K562 (cell line): ENCODE measurements around the gene PTPRE. TPM values are rescaled to one million over a fixed set of nuclear protein-coding genes. Genes with fewer than 3 reads are reported as not detected.

ENCODE experiments used
- ATAC-seq: fragments of 200-7000 bp; cut with Tn5 transposase; 3 replicates; pipeline ENCODE4 v1.9.1; 2020; ENCODE audit warnings: moderate library complexity
- BruUV-seq: library from RNA; stranded (reverse); fragments of 400-500 nt; replicated peaks from 2 replicates; lab custom pipeline; 2021; lab: Mats Ljungman, UMichigan
- CTCF ChIA-PET: fragments of 300-600 bp; formaldehyde crosslinking; extraction: SDS; loops from one replicate; lab custom pipeline; 2021; ENCODE audit warnings: low intra/inter-chr PET ratio; lab: Yijun Ruan, JAX
- POLR2A ChIA-PET: fragments of 300-600, 350-650 bp; sonication (Branson Sonifier 250); formaldehyde crosslinking; extraction: SDS; loops from one replicate; lab custom pipeline; 2021; ENCODE audit warnings: antibody characterized with exemption, inconsistent platforms; lab: Yijun Ruan, JAX
- DNase-seq, 4 experiments: peaks; one replicate each; pipeline versions ENCODE4 v3.0.0 to v3.0.0-alpha.2; 2011 to 2018; ENCODE audit warnings: low spot score in 3 of 4, mixed read lengths in 3 of 4; ENCODE audit errors: extremely low read depth in 1 of 4
- FAIRE-seq: peaks from 2 replicates; lab custom pipeline; 2011; peaks lifted over from hg19 to GRCh38; lab: Jason Lieb, UNC
- H2AFZ ChIP-seq: 2 replicates; pipeline ENCODE4 v1.6.0; 2011; ENCODE audit warnings: low read depth, low read length, control low read depth, inconsistent platforms
- H3K27ac ChIP-seq: fragments of 200-600 bp; 3 replicates; pipeline ENCODE4 v1.8.0; 2011; ENCODE audit warnings: low read depth, mild to moderate bottlenecking, control low read depth, inconsistent platforms, low read length, moderate library complexity, mixed read lengths; ENCODE audit errors: extremely low read depth
- H3K27me3 ChIP-seq, 2 experiments: fragments of 300-600 bp in 1 of 2; 2 replicates in 1 of 2; 3 replicates in 1 of 2; pipeline versions ENCODE4 v1.6.0 to v1.8.0; 2011; ENCODE audit warnings: inconsistent platforms in 2 of 2, low read length in 2 of 2, mild to moderate bottlenecking in 1 of 2, mixed read lengths in 1 of 2, moderate library complexity in 1 of 2; ENCODE audit not compliant: control insufficient read depth in 2 of 2, insufficient read depth in 2 of 2
- H3K36me3 ChIP-seq: fragments of 300-600 bp; 3 replicates; pipeline ENCODE4 v1.8.0; 2011; ENCODE audit warnings: mild to moderate bottlenecking, low read length, inconsistent platforms; ENCODE audit not compliant: control insufficient read depth, insufficient read depth
- H3K4me1 ChIP-seq, 2 experiments: fragments of 200-600 bp in 1 of 2; replicated peaks in 1 of 2; 2 replicates in 1 of 2; 3 replicates in 1 of 2; pipeline versions ENCODE4 v1.5.1 to v1.8.0; 2011; ENCODE audit warnings: inconsistent platforms in 2 of 2, low read length in 2 of 2, mild to moderate bottlenecking in 1 of 2, mixed read lengths in 1 of 2, moderate library complexity in 1 of 2; ENCODE audit not compliant: control insufficient read depth in 2 of 2, insufficient read depth in 2 of 2
- H3K4me2 ChIP-seq: 2 replicates; pipeline ENCODE4 v1.6.1; 2011; ENCODE audit warnings: low read length, control low read depth, inconsistent platforms, mixed read lengths; ENCODE audit not compliant: insufficient read depth
- H3K4me3 ChIP-seq: fragments of 200-600 bp; sonication (generic), shearing (Covaris generic); 2 replicates; pipeline ENCODE4 v1.5.1; 2016; ENCODE audit warnings: control low read depth, inconsistent platforms
- H3K79me2 ChIP-seq: fragments of 200-600 bp; 3 replicates; pipeline ENCODE4 v1.8.0; 2011; ENCODE audit warnings: low read length, inconsistent platforms; ENCODE audit not compliant: control insufficient read depth, insufficient read depth
- H3K9ac ChIP-seq, 2 experiments: 2 replicates each; pipeline versions ENCODE4 v1.6.0 to v1.6.1; 2011; ENCODE audit warnings: low read depth in 2 of 2, low read length in 2 of 2, control low read depth in 1 of 2, inconsistent platforms in 1 of 2, mild to moderate bottlenecking in 1 of 2, mixed read lengths in 1 of 2; ENCODE audit not compliant: insufficient read depth in 1 of 2
- H3K9me1 ChIP-seq: one replicate; pipeline ENCODE4 v1.6.0; 2011; ENCODE audit warnings: inconsistent platforms, mild to moderate bottlenecking, low read length, moderate library complexity; ENCODE audit not compliant: control insufficient read depth, insufficient read depth
- H3K9me3 ChIP-seq: replicated peaks from 2 replicates; pipeline ENCODE4 v1.5.1; 2011; ENCODE audit warnings: low read depth, low read length, inconsistent platforms; ENCODE audit not compliant: control insufficient read depth, insufficient read depth
- H4K20me1 ChIP-seq: replicated peaks from 2 replicates; pipeline ENCODE4 v1.6.1; 2011; ENCODE audit warnings: low read length, inconsistent platforms, mixed read lengths; ENCODE audit not compliant: control insufficient read depth, insufficient read depth
- GABPA ChIP-seq: fragments of 200-800 bp; sonication (Bioruptor generic); conservative IDR thresholded peaks from 2 replicates; pipeline ENCODE4 v1.6.1; 2016; ENCODE audit warnings: low read depth, missing genetic modification characterization, missing compliant biosample characterization
- GTF2A2 ChIP-seq: IDR thresholded peaks from 2 replicates; pipeline ENCODE4 v1.6.1; 2016; ENCODE audit warnings: mild to moderate bottlenecking, missing genetic modification characterization, missing compliant biosample characterization
- MBD2 ChIP-seq: sonication (generic); IDR thresholded peaks from 2 replicates; pipeline ENCODE4 v1.6.1; 2016; ENCODE audit warnings: low read depth, borderline replicate concordance
- MEIS2 ChIP-seq: fragments of 450-650 bp; IDR thresholded peaks from 2 replicates; pipeline ENCODE4 v1.6.1; 2014; ENCODE audit warnings: mild to moderate bottlenecking; ENCODE audit not compliant: partially characterized antibody
- NCOA2 ChIP-seq, 2 experiments: fragments of 450-650 bp; IDR thresholded peaks; 2 replicates each; pipeline ENCODE4 v1.6.1; 2018; ENCODE audit warnings: mild to moderate bottlenecking in 2 of 2, moderate library complexity in 1 of 2; ENCODE audit not compliant: partially characterized antibody in 2 of 2
- SMC3 ChIP-seq: conservative IDR thresholded peaks from 2 replicates; pipeline ENCODE4 v1.6.1; 2011; ENCODE audit warnings: low read depth, low read length, improper control_type of control experiment; ENCODE audit not compliant: insufficient read depth
- SRSF1 ChIP-seq: fragments of 200-400 bp; formaldehyde crosslinking; IDR thresholded peaks from 2 replicates; pipeline ENCODE4 v1.6.1; 2017; ENCODE audit warnings: mild to moderate bottlenecking, low read depth, low read length, moderate library complexity
- TCF3 ChIP-seq: sonication (generic); formaldehyde crosslinking; IDR thresholded peaks from 2 replicates; pipeline ENCODE4 v1.4.0; 2020; ENCODE audit warnings: mild to moderate bottlenecking, missing genetic modification reagents
- TGIF2 ChIP-seq: sonication (generic); formaldehyde crosslinking; IDR thresholded peaks from 2 replicates; pipeline ENCODE4 v1.8.1; 2022; ENCODE audit warnings: mild to moderate bottlenecking, missing genetic modification reagents, moderate library complexity
- ZC3H8 ChIP-seq: fragments of 450-650 bp; IDR thresholded peaks from 2 replicates; pipeline ENCODE4 v1.6.1; 2017
- ZKSCAN8 ChIP-seq: fragments of 200-800 bp; sonication (Bioruptor generic); IDR thresholded peaks from 2 replicates; pipeline ENCODE4 v1.6.1; 2016; ENCODE audit warnings: missing genetic modification characterization, missing compliant biosample characterization
- ZNF445 ChIP-seq: fragments of 250-450 bp; sonication (Bioruptor Pico); IDR thresholded peaks from 2 replicates; pipeline ENCODE4 v1.4.0; 2020; ENCODE audit warnings: low read depth, mild to moderate bottlenecking, moderate library complexity
- WGBS: fragments of 100-300 bp; shearing (Covaris generic); methylation state at CpG from one replicate; pipeline ENCODE4 v1.1.6; 2016; ENCODE audit warnings: low coverage, mixed read lengths; ENCODE audit not compliant: insufficient coverage; ENCODE audit errors: missing lambda C conversion rate; 5-methylcytosine and 5-hydroxymethylcytosine counted together
- in situ Hi-C: fragments of 300-500 bp; cut with MboI; formaldehyde crosslinking; loops from 4 replicates; pipeline ENCODE4 v1.15.0; 2018; ENCODE audit warnings: inconsistent platforms, mixed read lengths
- intact Hi-C: fragments of 100-400 bp; cut with micrococcal nuclease; formaldehyde crosslinking; loops from 2 replicates; pipeline ENCODE4 v1.14.2; 2022
- polyA plus RNA-seq, 8 experiments: library from polyadenylated mRNA; depleted of rRNA in 4 of 8; stranded (reverse) in 5 of 8; unstranded in 3 of 8; fragments of >200 nt; fragmentation: Nextera tagmentation in 2 of 8; fragmentation: Illumina TruSeq in 1 of 8; extraction: Ambion mirVana in 2 of 8; extraction: Trizol in 1 of 8; gene quantifications; 2 replicates each; pipeline versions ENCODE4 v1.2.1 to v1.2.3, GENCODE V29; 2011 to 2014; ENCODE audit warnings: inconsistent platforms in 1 of 8, missing spikeins in 1 of 8
- total RNA-seq, 7 experiments: library from RNA; depleted of rRNA in 6 of 7; stranded (reverse); fragments of >200 nt in 6 of 7; fragmentation: Illumina TruSeq in 2 of 7; extraction: Trizol in 2 of 7; gene quantifications; 2 replicates each; pipeline versions ENCODE4 v1.2.1 to v1.2.3, GENCODE V29; 2011 to 2021; ENCODE audit warnings: low replicate concordance in 1 of 7
- TF ChIP-seq, protein P1 (sequence below): fragments of 450-650 bp; formaldehyde crosslinking; IDR thresholded peaks from 2 replicates; pipeline ENCODE4 v1.4.0; 2020; ENCODE audit warnings: mild to moderate bottlenecking
- TF ChIP-seq, protein P2 (sequence below): fragments of 450-650 bp; formaldehyde crosslinking; IDR thresholded peaks from 2 replicates; pipeline ENCODE4 v1.4.0; 2022; ENCODE audit warnings: missing genetic modification characterization

Gene PTPRE
- total and polyA plus RNA-seq, 9 of the 15 experiments (the other 6 are each of a cell fraction or from before 2014, with no cell fraction given) = 0.01 to 0.13 (median 0.04) TPM; not detected in 4

DNA sequence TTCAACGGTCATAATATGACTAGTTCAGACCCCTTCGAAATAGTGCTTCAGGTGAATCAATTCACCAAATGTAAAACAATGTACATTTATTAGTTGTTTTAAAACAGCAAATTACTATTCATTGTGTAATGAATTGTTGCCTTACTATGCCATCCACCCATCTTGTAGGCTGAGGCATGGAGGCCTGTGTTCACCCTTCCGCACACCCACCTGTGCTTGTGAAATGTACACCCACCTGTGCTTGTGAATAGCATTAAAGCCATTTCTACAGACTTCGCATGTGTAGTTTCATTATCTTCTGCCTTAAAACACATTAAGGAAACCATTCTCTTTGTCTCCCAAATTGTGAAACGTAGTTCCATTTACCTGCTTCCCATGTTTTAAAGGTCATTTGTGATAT lies 31.0 kb upstream of the PTPRE start:
- no peaks in the 10 kb centered on the region for H3K4me1 ChIP-seq
- no peak overlapping the region for H3K27ac ChIP-seq
- no peak overlapping the region for H3K9ac ChIP-seq
- DNase-seq (no peak), ATAC-seq (no peak), FAIRE-seq (no peak)
- no peak overlapping the region for H3K4me3 ChIP-seq
- CTCF ChIA-PET = no interaction called here
- no peaks in the 10 kb centered on the region for H3K9me1 ChIP-seq
- BruUV-seq = no TSS peak
- no peak for TF ChIP-seq GTF2A2 (tag)
- TF ChIP-seq ZC3H8 = no peak
- no peaks in the 10 kb centered on the region for H3K9me3 ChIP-seq
- peaks cover 0 to 13% of the 10 kb centered on the region in 2 experiments; a peak in 2 of 5 replicates for H3K27me3 ChIP-seq
- H3K36me3 ChIP-seq = no peaks in the 10 kb centered on the region
- no peaks in the 10 kb centered on the region for H3K79me2 ChIP-seq
- in situ Hi-C loops = no loop called here
- intact Hi-C loops = no loop called here
- H4K20me1 ChIP-seq = no peaks in the 10 kb centered on the region
- WGBS = 4% methylated on average over 5 of the region's 5 CpGs
- no peak overlapping the region for H2AFZ ChIP-seq
- POLR2A ChIA-PET = no interaction called here
- no peak overlapping the region for H3K4me2 ChIP-seq

DNA sequence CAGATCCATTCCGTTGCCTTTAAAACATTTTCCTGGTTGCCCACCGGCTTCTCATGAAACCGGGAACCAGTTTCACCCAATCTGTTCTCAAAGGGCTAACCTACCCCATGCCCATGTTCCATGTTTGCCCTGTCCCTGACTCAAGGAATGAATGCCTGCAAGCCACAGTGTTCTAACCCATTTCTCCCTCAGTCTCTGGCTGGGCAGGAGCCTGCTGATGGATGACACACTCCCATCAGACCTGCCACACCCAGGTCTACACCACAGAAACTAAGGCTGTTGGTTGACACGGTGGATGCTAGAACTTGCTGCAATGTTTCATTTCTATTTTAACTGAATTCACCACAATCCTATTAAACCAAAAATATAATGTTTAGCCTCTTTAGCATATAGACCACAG lies 29.8 kb upstream of the PTPRE start:
- DNase-seq (no peak), FAIRE-seq (no peak), ATAC-seq (no peak)
- Histone ChIP-seq H3K4me1 (no peaks in the 10 kb centered on the region), H2AFZ (no peak overlapping the region), H3K27me3 (peaks cover 0 to 13% of the 10 kb centered on the region in 2 experiments; a peak in 2 of 5 replicates), H3K4me3 (no peak overlapping the region), H4K20me1 (no peaks in the 10 kb centered on the region), H3K9me1 (no peaks in the 10 kb centered on the region), H3K9ac (no peak overlapping the region), H3K79me2 (no peaks in the 10 kb centered on the region), H3K27ac (no peak overlapping the region), H3K4me2 (no peak overlapping the region), H3K36me3 (no peaks in the 10 kb centered on the region), H3K9me3 (no peaks in the 10 kb centered on the region)
- BruUV-seq = no TSS peak
- POLR2A ChIA-PET = no interaction called here
- intact Hi-C loops = no loop called here
- CTCF ChIA-PET = no interaction called here
- TF ChIP-seq ZKSCAN8 (CRISPR knock-in tag) (no peak), NCOA2 (IDR thresholded peaks at IDR 0.05; ENCODE audit: partially characterized antibody in 2 of 2) (no peak), MEIS2 (no peak), TGIF2 (CRISPR knock-in tag) (no peak), SMC3 (no peak), MBD2 (no peak), ZNF445 (CRISPR knock-in tag) (no peak), GABPA (tag) (no peak), TCF3 (CRISPR knock-in tag) (no peak), SRSF1 (no peak)
- TF ChIP-seq, protein P1, sequence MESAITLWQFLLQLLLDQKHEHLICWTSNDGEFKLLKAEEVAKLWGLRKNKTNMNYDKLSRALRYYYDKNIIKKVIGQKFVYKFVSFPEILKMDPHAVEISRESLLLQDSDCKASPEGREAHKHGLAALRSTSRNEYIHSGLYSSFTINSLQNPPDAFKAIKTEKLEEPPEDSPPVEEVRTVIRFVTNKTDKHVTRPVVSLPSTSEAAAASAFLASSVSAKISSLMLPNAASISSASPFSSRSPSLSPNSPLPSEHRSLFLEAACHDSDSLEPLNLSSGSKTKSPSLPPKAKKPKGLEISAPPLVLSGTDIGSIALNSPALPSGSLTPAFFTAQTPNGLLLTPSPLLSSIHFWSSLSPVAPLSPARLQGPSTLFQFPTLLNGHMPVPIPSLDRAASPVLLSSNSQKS (CRISPR knock-in tag) = no peak
- TF ChIP-seq, protein P2, sequence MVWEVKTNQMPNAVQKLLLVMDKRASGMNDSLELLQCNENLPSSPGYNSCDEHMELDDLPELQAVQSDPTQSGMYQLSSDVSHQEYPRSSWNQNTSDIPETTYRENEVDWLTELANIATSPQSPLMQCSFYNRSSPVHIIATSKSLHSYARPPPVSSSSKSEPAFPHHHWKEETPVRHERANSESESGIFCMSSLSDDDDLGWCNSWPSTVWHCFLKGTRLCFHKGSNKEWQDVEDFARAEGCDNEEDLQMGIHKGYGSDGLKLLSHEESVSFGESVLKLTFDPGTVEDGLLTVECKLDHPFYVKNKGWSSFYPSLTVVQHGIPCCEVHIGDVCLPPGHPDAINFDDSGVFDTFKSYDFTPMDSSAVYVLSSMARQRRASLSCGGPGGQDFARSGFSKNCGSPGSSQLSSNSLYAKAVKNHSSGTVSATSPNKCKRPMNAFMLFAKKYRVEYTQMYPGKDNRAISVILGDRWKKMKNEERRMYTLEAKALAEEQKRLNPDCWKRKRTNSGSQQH (CRISPR knock-in tag) = no peak
- WGBS = 0% methylated on average over 4 of the region's 4 CpGs
- in situ Hi-C loops = no loop called here
